ENCODE measurements around the gene F8. TPM values are rescaled to one million over a fixed set of nuclear protein-coding genes. Genes with fewer than 3 reads are reported as not detected.

The F8 gene
- total RNA-seq, 1 donor from 2014 or later = 1.8 TPM

DNA sequence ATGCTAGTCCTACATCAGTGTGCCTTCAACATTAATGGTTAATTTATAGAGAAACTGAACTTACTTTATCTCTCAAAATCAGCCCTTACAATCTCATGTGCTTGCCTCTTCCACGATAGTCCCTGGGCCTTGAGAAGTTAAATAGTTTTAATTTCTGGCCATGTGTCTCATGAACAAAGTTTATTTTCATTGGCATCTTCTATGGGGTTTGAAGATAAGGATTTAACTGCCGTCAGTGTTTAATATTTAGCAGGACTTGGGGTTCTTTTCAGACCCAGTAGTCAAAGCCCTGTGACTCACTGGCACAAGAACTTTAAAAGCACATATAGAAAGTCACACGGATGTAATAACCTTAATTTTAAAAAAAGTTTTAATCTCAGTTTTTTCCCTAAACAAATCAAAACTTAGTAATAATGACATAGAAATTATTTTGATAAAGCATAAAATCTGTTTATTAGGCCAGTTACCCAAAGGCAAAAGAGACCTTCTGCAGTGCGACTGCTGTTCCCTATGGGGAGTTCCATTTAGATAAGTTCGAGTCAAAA, 207.2 kb downstream of the F8 start:
- Mint-ChIP-seq H3K4me1 (ENCODE audit: low read depth, unreplicated experiment) (no peaks in the 10 kb centered on the region), H3K9me3 (ENCODE audit: unreplicated experiment) (no peaks in the 10 kb centered on the region), H3K36me3 (ENCODE audit: unreplicated experiment) (no peaks in the 10 kb centered on the region), H3K4me3 (ENCODE audit: unreplicated experiment) (no peak overlapping the region), H3K27ac (ENCODE audit: unreplicated experiment) (no peak overlapping the region), H3K27me3 (ENCODE audit: unreplicated experiment) (no peaks in the 10 kb centered on the region)
- TF ChIP-seq, protein P1, sequence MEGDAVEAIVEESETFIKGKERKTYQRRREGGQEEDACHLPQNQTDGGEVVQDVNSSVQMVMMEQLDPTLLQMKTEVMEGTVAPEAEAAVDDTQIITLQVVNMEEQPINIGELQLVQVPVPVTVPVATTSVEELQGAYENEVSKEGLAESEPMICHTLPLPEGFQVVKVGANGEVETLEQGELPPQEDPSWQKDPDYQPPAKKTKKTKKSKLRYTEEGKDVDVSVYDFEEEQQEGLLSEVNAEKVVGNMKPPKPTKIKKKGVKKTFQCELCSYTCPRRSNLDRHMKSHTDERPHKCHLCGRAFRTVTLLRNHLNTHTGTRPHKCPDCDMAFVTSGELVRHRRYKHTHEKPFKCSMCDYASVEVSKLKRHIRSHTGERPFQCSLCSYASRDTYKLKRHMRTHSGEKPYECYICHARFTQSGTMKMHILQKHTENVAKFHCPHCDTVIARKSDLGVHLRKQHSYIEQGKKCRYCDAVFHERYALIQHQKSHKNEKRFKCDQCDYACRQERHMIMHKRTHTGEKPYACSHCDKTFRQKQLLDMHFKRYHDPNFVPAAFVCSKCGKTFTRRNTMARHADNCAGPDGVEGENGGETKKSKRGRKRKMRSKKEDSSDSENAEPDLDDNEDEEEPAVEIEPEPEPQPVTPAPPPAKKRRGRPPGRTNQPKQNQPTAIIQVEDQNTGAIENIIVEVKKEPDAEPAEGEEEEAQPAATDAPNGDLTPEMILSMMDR (IDR thresholded peaks at IDR 0.05; ENCODE audit: partially characterized antibody, unreplicated experiment) = no peak
- no peak for DNase-seq

DNA sequence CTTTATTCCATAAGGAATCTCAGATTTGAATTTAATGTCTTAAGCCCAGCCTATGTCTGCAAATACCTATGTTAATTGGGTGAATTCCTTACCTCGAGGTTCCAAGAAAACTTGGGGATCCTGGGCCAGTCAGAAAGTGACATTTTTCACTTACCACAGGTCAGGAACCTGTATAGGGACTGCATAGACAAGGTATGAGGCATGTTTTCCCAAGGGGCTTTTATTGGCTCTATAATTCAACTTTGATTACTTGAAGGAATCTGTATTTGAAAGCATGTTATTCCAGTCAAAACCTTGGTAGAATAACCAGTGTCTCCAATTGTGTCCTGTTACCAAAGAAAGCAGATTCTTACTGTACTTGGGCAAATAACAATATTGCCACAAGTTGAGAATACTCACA, 208.7 kb downstream of the F8 start:
- DNase-seq = no peak
- no peaks in the 10 kb centered on the region for H3K4me1 Mint-ChIP-seq (ENCODE audit: low read depth, unreplicated experiment)
- no peaks in the 10 kb centered on the region for H3K27me3 Mint-ChIP-seq (ENCODE audit: unreplicated experiment)
- no peaks in the 10 kb centered on the region for H3K36me3 Mint-ChIP-seq (ENCODE audit: unreplicated experiment)
- no peaks in the 10 kb centered on the region for H3K9me3 Mint-ChIP-seq (ENCODE audit: unreplicated experiment)
- TF ChIP-seq, protein P1 (IDR thresholded peaks at IDR 0.05; ENCODE audit: partially characterized antibody, unreplicated experiment) = no peak
- H3K27ac Mint-ChIP-seq (ENCODE audit: unreplicated experiment) = no peak overlapping the region
- no peak overlapping the region for H3K4me3 Mint-ChIP-seq (ENCODE audit: unreplicated experiment)

DNA sequence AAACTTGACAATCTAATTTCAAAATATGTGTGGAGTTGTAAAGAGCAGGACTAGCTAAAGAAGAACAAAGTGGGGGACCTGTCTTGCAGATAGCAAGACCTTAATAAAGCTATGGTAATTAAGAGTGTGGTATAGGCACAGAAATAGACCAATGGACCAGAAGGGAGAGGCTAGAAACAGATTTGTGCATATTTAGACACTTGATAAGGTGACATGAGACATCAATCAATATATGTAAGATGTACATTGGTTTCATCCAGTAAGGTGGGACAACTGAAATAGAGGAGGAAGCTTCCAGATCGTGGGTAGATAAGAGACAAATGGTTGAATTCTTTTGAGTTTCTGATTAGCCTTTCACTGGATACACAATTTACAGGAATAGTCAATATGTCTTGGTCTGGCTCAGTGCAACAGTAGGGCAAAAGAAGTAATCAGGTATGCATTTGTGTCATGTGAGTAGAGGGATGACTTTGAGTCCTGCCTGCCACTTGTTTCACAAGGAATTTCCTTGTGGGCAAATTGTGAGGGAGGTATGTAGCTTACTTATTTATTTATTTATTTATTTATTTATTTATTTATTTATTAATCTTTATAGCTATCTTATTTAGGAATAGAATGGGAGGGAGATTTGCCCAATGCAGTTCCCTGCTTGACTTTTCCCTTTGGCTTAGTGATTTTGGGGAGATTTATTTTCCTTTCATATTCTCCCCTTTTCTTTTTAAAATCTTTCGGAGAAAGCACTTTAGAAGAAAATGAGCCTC, 210.0 kb downstream of the F8 start:
- H3K4me1 Mint-ChIP-seq (ENCODE audit: low read depth, unreplicated experiment) = no peaks in the 10 kb centered on the region
- no peak overlapping the region for H3K27ac Mint-ChIP-seq (ENCODE audit: unreplicated experiment)
- TF ChIP-seq, protein P1 (IDR thresholded peaks at IDR 0.05; ENCODE audit: partially characterized antibody, unreplicated experiment) = no peak
- H3K36me3 Mint-ChIP-seq (ENCODE audit: unreplicated experiment) = no peaks in the 10 kb centered on the region
- no peak overlapping the region for H3K4me3 Mint-ChIP-seq (ENCODE audit: unreplicated experiment)
- H3K27me3 Mint-ChIP-seq (ENCODE audit: unreplicated experiment) = no peaks in the 10 kb centered on the region
- no peak for DNase-seq
- no peaks in the 10 kb centered on the region for H3K9me3 Mint-ChIP-seq (ENCODE audit: unreplicated experiment)

DNA sequence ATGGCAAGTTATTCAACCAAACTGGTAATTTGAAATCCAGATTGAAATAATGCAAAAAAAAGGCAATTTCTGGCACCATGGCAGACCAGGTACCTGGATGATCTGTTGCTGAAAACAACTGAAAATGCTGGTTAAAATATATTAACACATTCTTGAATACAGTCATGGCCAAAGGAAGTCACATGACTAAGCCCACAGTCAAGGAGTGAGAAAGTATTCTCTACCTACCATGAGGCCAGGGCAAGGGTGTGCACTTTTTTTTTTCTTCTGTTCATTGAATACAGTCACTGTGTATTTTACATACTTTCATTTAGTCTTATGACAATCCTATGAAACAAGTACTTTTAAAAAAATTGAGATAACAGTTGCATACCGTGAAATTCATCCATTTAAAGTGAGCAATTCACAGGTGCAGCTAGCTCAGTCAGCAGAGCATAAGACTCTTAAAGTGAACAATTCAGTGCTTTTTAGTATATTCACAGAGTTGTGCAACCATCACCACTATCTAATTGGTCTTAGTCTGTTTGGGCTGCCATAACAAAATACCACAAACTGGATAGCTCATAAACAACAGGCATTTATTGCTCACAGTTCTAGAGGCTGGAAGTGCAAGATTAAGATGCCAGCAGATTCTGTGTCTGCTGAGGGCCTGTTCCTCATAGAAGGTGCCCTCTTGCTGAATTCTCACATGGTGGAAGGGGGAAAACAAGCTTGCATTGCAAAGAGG, 212.4 kb downstream of the F8 start:
- H3K36me3 Mint-ChIP-seq (ENCODE audit: unreplicated experiment) = no peaks in the 10 kb centered on the region
- H3K4me3 Mint-ChIP-seq (ENCODE audit: unreplicated experiment) = no peak overlapping the region
- H3K9me3 Mint-ChIP-seq (ENCODE audit: unreplicated experiment) = no peaks in the 10 kb centered on the region
- TF ChIP-seq, protein P1 (IDR thresholded peaks at IDR 0.05; ENCODE audit: partially characterized antibody, unreplicated experiment) = no peak
- no peaks in the 10 kb centered on the region for H3K27me3 Mint-ChIP-seq (ENCODE audit: unreplicated experiment)
- H3K27ac Mint-ChIP-seq (ENCODE audit: unreplicated experiment) = no peak overlapping the region
- no peaks in the 10 kb centered on the region for H3K4me1 Mint-ChIP-seq (ENCODE audit: low read depth, unreplicated experiment)
- DNase-seq = no peak

Measured in glutamatergic neuron (in vitro differentiated cells).